HG03378 (cell line): Measurements from ENCODE around the gene C9orf85.
"Not testable (repeated sequence)": the region's sequence is repeated elsewhere in the genome, so short reads cannot be mapped to it uniquely, and the experiment has no call there.

Experiments used
- ATAC-seq: cut with Tn5 transposase; IDR thresholded peaks from one replicate; pipeline ENCODE4 v1.9.1; 2021; ENCODE audit warnings: mild to moderate bottlenecking, moderate library complexity; ENCODE audit not compliant: unreplicated experiment

C9orf85 gene

DNA sequence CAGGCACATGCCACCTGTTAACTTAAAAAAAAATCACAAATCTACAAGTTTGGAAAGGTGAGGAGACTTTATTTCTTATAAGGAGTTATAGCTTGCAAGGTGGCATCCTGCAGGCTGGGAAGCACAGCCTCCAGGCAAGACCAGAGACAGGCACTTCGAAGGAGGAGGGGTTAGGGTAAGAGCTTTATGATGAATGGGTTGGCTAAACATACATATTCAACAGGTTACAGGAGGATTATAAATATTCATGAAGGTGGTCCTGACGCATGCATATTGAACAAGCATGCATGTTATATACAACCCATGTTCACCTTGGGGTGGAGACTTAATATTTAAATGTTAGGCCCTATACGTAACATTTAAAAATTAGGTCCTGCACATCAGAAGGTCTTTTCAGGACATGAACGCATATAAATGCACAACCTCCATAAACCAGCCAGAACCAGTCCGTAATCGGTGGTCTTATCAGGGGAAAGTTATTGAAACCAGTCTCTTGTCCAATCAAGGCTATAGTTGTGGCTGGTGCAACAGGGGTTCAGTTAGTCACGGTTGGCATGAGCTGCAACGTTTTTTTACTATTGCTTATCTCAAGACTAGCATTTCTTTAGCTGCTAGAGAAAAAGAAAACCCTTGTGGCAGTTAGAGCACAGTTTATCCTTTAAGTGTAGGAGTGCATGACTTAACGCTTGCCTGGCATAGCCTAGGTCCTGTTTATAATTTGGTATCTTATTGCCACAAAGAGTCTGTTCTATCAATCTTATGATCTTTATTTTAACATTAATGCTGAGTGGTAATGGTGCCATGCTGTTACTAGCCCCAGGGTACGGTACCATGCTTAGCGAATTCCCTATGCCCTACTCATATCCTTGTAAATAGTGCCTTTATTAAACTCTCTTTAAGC is 76.3 kb downstream of the C9orf85 start:
- no peak for ATAC-seq

GRCh38 chr9:71990466-71990865 is 79.0 kb downstream of the C9orf85 start:
- ATAC-seq = no peak

- ATAC-seq = no peak
Measured at GRCh38 chr9:72005451-72005850, 94.0 kb downstream of the C9orf85 start.

- ATAC-seq = no peak
Measured at GRCh38 chr9:72006501-72006900, 95.1 kb downstream of the C9orf85 start.

DNA sequence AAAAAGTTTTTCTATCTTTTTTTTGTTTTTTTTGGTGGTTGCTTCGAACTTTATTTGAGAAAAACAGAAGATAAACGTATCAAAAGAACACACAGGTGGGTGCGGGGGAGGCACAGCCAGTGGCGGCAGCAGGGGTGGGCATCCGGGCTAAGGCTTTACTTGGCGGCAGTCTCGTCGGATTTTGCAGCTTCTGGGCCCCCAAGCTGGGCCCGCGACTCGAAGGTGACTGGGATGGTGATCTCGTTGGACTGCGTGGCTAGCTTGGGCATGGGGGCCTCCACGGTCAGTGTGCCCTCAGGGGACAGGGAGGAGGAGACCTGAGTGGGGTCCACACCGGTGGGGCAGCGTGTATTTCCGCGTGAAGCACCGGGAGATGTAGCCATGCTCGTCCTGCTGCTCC is 96.3 kb downstream of the C9orf85 start:
- not testable (repeated sequence) for ATAC-seq

DNA sequence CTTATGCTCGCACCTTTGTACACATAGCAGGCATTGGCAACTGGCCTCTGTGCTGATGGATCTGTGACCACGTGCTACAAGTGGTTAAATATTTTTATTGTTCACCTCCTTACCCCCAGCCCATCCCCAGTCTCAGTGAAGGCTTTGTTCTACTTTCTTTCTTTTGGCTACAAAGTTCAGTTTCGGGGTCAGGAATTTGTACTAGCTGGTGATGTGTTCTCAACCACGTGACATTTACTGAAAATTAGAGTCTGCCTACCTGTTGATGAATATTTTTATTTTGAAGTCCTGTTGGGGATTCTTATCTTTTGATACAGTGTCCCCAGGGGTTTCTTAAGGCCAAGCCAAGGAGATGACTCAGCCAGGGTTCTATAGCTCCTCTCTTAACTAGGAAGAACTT is 101.2 kb downstream of the C9orf85 start:
- ATAC-seq = no peak

GRCh38 chr9:72013292-72013760 is 101.9 kb downstream of the C9orf85 start:
- ATAC-seq = no peak

DNA sequence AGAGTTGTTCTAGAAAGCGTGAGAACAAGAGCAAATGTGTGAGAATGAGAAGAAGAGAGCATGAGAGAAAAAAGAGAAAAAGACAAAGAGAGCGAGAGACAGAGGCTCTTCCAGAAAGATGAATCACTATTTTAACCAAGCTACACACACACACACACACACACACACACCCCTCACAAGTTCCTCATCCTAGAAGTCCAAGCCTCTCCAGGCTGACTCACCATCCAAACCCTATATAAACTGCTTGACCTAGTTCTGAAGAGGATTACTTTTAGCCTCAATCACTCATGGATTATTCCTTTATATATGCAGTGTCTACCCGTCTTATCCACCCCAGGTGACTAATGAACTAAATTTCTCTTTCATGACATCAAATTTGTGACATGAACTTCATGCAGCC is 111.4 kb downstream of the C9orf85 start:
- no peak for ATAC-seq
